SH-SY5Y (cell line): ENCODE measurements around the gene KLF7.

Source experiments
- GATA2 ChIP-seq: IDR thresholded peaks from 2 replicates; pipeline ENCODE4 v1.6.1; 2011; ENCODE audit warnings: mild to moderate bottlenecking, low read depth, low read length
- GATA3 ChIP-seq: IDR thresholded peaks from 2 replicates; pipeline ENCODE4 v1.6.1; 2011; ENCODE audit warnings: low read depth, mild to moderate bottlenecking, low read length, moderate library complexity

Gene KLF7

DNA sequence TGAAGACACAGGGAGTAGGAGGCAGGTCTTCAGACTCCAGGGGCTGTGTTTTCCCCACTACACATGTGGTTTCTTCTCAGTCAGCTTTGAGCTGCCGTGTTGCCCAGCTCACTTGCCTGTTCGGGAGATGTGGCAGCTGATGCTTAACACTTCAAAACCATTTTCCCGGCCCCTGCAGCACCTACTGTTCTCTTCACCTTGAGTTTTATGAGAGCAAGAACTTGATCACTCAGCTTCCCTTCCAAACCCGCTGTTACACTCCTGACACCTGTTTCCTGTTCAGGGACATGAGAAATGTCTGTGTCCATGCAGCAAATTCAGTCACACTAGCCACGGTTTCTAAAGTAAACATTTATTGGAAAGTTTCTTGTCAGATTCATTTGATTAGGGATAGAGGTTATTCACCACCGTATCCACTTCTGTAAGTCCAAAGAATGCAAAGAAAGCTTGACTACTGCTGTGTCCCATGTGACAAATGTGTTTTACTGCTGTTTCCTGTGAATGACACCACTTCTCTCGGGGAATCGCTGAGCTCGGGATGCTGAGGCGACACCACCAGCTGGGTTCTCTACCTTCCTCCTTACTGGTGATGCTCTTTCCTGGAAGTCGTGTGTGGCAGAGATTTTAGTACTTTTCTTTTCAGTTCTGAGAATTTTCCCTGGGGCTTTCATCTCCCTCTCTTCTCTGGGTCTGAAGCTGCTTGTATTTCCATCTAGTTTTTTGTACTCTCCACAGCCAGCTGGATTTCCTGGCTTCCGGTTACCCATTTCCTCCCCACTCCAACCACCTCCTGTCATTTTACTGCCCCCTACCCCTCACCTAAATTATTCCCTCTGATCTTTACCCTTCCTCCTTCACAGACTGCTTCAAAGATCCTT, 91.7 kb downstream of the KLF7 start:
- TF ChIP-seq GATA2 (no peak), GATA3 (no peak)

DNA sequence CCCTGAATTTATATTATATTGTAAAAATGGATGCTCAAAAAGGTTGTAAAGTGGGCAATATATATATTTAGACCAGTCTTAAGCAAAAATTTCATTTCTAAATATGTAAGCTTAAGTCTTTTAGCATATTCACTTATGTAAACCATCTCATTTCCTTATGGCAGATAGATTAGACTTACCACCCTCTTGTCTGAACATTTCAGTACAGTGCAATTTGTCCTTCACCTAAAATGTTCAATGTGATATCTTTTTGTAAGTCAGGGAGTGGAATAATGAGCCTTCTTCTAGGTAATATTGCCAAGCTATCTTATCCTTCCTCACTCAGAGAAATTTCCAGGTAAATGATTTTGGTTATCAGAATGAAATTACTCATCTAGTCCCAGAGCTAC, 92.3 kb downstream of the KLF7 start:
- TF ChIP-seq GATA2: no peak
- no peak for TF ChIP-seq GATA3

DNA sequence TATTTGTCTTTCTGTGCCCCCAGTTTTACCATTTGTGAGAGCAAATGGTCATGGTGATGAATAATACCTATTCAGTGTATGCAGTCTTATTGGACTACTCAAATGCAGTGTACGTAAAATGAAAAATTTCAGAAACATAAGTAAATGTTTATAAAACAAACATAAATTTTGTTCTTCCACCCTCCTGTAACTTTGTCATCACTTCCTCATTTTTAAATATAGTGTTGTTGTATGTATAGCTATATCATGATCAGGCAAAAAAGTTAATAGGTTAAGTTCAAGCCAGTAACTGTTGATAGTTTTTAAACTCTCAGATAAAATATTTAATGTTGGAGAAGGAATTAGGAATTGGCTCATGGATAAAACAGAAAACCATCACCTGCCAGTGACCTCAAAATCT, 93.2 kb downstream of the KLF7 start:
- TF ChIP-seq GATA3 (no peak), GATA2 (no peak)

DNA sequence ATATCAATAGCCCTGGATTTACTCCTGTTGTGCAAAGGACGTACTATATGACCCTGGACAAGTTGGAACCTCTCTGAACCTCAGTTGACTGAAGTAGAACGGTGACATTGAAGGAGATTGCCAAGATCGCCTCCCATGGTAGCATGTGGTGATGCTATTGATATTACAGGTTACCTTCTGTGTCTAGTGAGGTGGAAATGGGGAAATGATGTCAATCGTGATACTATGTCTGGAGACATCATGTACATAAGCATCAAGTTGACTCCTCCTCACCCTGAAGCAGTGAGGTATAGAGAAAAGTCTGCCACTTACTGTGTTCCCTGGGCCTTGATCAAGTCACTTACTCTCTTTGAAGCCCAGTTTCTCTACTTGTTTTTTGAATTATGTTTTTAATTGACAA, 93.9 kb downstream of the KLF7 start:
- TF ChIP-seq GATA3 (no peak), GATA2 (no peak)

DNA sequence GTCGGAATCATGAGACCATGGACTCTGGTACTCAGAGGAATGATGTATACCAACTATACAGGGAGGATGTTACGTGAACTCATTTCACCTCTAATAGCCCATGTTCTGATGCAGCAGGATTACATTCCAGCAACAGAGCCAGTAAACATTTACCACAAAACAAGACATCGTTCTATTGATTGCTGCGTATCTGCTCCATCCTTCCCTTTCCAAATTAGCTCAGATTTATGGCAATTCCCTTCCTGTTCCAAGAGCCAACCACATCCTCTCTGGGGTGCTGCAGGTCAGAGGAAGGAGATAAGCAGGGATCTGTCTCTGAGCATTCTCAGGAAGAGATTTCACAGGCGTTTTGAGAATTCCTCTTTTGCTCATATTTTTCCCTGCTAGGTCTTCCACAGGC, 98.3 kb downstream of the KLF7 start:
- TF ChIP-seq GATA2: peak; percentile 80
- TF ChIP-seq GATA3: no peak; the same call in 1 of the 2 replicates

DNA sequence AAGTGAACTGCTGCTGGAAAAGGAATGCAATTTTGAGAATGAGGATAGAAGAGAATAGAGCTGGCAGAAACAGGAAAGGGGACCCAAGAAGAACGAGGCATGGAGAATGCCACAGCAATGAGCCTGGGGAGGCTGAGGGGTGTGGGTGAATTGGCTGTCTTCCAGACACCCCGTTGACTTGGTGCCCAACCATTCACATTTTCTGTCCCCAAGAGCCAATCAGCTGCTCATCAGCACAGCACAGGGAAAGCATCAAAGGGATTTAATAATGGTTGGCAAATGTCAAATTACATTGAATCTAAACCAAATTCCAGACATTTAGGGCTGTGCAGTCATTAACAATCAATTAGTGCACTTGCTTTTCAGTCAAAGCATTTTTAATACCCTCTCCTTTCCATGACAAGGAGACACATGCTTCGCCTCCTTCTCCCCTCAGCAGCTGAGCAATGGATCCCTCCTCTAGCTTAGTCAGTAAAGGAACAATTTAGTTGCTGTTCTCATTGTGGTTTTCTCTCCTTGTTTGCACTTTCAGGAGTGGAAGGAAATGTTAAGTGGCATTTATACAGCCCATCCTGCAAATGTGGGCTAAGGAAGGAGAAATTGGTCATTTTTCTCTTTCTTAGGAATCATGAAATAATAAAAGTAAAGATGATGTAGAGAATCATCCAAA, 98.8 kb downstream of the KLF7 start:
- TF ChIP-seq GATA3 (no peak), GATA2 (no peak)

DNA sequence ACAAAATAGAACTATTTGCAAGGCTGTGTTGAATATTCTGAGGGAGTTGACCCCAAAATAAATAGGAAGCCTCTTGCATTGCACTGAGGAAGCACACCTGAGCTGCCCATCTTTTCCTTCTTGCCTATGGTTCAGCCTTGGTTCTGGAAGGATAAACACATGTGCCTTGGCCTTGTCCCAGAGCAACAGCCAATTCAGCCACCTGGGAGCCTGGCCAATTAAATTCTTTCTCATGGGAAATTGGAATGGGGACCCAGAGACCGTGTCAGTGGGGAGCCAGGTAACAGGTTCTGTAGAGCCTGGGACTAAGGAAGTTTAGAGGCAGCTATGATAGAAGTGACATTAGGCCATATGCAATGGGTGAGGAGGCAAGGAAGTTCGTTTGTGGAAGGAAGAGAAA, 99.6 kb downstream of the KLF7 start:
- no peak for TF ChIP-seq GATA3
- no peak for TF ChIP-seq GATA2

DNA sequence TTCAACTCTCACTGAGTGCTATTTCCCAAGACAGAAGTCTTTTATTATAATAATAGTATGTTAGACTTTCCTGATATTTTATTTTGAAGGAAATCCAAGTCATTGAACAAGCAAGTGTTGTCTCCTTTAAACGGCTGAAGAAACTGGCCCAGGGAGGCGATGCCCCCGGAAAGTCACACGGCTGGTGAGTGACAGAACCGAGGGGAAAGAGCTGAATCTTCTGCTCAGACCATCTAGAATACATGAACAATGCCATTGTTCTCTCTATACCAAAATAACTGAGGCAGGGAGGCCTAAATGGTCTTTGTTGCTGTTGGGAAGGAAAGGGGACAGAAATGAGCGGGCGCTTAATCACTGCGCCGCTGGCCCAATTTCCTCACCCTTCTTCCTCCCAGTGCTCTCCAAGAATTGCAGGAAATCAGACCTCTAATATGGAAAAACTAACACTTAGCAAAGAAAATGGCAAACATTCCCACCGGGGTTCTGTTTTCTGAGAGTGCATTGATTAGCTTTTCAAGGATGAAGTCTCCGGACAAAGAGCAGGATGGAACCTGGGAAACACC, 101.5 kb downstream of the KLF7 start:
- no peak for TF ChIP-seq GATA3
- no peak for TF ChIP-seq GATA2

DNA sequence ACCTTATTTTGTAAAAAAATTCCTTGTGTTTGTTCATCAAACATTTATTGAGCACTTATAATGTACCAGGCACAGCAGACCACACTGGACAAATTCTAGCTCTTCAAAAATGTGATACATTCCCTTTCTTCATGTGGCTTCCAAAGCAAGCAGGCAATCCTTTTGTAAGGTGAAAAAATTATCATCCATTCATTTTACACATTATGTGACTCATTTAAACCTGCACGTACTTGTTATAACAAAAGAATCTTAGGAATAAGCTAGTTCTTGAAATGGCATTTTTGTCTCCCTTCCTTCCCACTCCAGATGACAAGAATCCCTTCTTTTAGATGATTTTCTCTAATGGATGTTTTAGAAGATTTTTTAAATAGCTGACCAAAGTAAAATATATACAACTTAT, 104.6 kb downstream of the KLF7 start:
- no peak for TF ChIP-seq GATA3
- no peak for TF ChIP-seq GATA2

DNA sequence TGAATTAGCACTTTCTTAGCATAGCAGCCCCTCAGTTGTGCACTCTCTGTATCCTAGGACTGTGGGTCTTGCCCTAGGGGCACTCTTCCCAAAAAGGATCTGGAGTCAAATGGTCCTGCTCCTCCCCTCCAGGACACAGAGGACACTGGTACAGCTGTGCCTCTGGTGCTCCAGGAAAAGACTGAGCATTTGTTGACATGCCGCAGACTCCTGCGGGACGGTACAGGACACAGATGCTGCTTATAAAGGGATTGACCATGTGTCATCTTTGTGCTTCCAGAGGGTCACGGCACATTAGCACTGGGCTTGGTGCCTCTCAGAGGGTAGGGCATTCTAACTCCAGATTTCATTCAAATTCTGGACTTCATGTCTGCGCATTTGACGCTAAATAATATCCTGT, 110.5 kb downstream of the KLF7 start:
- TF ChIP-seq GATA2 (no peak), GATA3 (no peak)

DNA sequence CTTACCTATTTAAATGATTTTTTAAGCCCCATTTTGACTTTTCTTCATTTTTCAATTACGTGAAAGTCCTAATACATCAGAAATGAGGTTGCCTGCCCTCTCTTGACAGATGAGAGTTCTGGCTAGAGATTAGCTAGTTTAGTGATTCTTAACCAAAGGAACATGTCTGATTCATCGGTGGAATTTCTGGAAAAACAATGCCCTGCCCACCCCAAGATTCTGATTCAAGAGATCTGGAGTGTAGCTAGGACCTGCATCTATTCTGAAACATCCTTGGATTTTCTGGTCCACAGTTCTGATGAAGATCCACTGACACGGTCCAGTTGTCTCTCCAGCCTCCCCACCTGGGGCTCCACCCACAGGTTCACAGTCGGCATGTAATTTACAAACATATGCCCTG, 111.2 kb downstream of the KLF7 start:
- TF ChIP-seq GATA3 (no peak), GATA2 (no peak)

DNA sequence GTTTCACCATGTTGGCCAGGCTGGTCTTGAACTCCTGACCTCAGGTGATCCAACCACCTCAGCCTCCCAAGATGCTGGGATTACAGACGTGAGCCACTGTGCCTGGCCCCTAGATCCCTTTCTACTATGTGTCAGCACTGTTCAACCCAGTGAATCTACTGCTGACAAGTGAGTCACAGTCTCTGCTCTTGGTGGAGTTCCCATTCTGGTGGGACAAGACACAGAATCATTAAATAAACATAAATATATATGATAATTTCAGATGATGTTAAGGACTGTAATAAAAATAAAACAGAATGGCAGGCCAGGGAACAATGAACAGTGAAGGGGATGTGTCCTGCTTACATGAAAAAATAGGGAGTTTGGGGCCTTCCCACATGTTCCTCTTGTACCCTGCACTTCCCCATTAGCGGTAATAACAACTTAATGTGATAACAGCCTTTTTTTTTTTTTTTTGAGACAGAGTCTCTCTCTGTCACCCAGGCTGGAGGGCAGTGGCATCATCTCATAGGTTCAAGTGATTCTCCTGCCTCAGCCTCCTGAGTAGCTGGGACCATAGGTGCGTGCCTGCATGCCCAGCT, 114.3 kb downstream of the KLF7 start:
- TF ChIP-seq GATA3 (no peak), GATA2 (no peak)

DNA sequence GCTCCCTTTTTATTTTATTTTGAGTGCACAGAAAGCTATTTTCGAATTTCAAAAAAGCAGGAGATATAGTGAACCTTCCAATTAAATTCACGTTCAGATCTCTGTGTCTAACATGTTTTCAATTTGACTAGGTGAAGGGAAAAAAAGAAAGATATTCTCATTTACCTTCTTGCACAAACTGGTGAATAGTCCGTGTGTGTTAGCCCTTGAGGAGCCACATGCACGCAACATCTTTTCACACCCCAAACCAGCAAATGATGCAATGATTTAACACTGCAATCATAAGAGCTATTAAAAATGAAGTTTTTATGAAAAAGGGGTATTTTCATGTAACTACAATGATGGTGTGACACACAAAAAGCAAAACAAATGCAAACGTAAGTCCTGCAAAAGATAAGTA, 116.6 kb downstream of the KLF7 start:
- TF ChIP-seq GATA2: no peak
- no peak for TF ChIP-seq GATA3

DNA sequence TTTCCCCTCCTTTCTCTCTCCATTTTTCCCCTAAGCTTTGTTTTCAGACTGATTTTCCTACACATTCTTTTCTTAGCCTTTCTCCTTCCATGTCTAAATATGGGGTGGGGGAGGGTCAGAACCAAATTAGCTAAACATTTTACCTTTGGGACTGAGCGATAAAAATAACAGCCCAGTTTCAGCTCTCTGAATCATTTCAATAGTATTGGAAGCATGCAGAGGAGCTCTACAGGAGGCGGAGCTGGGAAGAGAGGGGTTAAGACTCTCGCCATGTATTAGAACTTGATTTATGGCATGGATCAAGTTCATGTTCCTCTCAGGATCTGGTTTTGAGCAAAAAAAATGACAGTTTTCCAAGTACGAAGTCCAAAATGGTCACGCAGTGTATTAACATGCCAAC, 117.3 kb downstream of the KLF7 start:
- TF ChIP-seq GATA2 (no peak), GATA3 (no peak)
